Mucosa of gallbladder (tissue), 1 donor: Measurements from ENCODE around the gene EGFR. TPM values are rescaled to one million over a fixed set of nuclear protein-coding genes. Genes with fewer than 3 reads are reported as not detected.

Experiments
- DNase-seq: peaks from one replicate; pipeline ENCODE4 v3.0.0-alpha.2; 2020; ENCODE audit warnings: low spot score
- total RNA-seq: library from RNA; stranded (reverse); gene quantifications from one replicate; pipeline ENCODE4 v1.2.1, GENCODE V29; 2021
- donor health status: DM: no; HTN: no; CAD: no.

Gene EGFR
- total RNA-seq, 1 donor from 2014 or later: 87.3 TPM

DNA sequence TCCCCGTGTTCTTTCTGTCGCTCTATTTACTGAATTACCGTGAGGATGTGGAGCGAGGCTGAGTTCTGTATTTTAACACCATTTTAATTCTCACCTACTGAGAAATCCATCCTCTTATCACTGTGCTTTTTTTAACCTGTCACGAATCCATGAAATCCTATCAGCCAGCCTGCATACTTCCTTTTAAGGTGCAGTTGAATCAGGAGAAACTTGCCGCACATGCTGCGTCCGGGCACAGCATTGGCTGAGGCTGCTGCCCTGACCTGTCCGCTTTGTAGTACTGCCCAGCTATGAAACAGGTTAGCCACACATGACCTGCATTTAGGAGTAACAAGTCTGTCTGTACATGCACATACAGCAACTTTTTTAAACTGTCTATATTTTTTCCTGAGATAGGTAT, 82.5 kb downstream of the EGFR start:
- peak; percentile 23 for DNase-seq

DNA sequence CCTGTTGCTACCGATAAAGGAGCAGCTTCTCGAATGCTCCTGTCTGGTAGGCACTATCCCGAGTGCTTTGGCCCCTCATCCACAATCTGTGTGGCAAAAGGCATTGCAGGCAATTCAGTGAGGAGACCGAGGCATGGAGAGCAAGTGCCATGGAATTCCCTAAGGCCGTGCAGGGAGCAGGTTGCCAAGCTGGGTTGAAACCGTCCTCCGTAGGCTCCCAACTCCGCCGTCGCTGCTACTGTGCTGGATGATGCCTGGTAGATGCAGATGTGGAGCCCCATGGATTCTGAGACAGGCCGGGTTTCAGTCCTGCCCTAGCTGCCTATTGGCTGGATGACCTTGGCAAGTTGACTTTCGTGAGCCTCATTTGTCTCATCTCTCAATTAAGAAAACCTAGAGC, 85.3 kb downstream of the EGFR start:
- no peak for DNase-seq

DNA sequence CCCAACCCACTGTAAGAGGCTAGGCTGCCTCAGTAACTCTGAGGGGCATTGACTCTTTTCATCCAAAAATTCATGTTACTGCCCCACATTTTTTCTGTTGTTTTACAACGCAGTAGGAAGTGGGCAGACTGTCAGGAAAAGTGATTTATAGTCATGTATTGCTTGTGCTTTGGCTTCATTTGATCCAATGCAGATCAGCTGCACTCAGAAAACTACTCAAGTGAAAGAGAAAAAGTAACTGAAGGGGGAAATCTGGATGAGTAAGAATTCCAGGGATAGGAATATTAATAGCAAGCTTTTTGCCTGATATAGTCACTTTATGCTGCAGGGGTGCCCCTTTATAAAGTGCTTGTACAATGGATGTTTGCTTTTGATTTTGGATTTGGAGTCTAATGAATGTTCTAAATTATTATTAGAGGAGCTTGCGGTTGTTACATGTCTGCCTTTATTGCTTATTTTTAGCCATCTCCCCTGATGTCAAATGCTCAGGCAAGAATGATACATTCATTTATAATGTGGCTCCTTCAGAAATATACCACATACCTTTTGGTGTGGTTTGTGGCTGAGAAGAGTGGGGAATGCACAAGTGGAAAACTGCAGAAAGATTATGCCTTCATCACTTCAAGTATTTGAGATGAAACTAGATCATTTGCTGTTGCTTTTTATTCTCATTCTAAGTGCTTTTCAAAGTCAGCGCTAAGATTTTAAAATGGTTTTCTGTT, 86.1 kb downstream of the EGFR start:
- no peak for DNase-seq

DNA sequence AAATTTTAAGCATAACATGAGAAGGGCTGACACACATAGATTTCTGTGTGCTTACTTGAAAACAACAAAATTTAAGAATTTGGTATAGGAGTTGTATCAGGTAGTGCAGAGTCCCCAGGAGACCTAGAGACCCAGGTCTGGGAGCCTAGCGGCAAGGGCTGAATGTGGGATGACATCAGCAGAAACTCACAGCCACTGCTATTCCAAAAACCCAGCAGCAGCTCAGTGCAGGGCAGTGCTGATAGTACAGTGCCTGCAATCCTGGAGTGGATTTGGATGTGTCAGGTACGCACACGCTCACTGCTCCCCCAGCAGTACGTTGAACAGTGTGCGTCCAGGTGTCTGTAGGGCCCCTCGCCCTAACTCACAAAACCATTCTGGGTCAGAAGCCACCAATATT, 87.1 kb downstream of the EGFR start:
- no peak for DNase-seq

- no peak for DNase-seq
Observed at GRCh38 chr7:55107946-55108345, 89.1 kb downstream of the EGFR start.

DNA sequence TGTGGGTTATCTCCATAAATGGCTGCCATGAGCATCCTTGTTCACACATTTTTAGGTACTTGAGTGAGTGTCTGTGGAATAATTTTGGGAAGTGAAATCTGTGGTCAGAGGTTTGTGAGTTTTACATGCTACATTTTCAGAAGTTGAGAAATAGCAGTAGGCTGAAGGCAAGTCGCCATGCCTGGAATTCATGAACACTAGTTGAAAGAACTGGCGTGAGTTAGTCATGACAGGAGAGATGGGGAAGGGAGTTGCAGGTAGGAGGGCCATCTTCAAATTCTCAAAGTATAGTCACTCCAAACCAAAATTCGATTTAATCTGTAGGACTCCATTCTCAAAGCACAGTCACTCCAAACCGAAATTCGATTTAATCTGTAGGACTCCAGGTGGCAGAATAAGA, 89.6 kb downstream of the EGFR start:
- DNase-seq: no peak

GRCh38 chr7:55108818-55109217, 90.0 kb downstream of the EGFR start:
- no peak for DNase-seq

- DNase-seq: no peak
Observed at GRCh38 chr7:55109404-55110167, 90.8 kb downstream of the EGFR start.

DNA sequence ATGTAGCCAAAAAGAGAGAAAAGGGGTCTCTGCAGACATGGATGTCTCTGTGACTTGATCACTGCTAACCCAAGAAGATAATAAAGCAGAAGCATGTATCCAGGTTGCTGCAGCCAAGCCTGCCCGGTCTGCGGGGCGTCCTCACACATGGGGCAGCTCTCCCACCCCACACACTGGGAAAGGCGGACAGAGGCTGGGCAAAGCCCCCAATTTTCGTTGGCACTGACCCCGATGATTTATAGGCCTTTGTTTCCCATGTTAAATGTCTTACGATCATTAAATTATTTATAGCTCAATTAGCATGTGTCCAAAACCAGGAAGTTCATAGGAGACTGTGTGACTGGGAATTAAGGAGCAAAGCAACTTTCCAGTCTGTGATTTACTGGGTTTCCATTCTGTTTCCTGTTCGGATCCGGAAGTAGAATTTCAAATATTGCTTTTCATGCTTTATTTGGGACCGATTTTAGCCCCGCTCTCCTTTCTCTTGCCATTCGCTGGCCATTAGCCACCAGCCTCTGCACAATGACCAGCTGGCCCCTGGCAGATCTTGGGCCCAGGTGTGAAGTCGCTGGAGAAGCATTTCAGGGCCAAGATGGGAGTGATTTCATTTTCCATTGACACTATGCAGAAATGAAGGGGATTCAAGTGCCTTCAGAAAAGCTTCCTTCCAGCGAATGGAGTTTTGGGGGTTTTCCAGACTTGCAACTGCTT, 91.6 kb downstream of the EGFR start:
- no peak for DNase-seq

DNA sequence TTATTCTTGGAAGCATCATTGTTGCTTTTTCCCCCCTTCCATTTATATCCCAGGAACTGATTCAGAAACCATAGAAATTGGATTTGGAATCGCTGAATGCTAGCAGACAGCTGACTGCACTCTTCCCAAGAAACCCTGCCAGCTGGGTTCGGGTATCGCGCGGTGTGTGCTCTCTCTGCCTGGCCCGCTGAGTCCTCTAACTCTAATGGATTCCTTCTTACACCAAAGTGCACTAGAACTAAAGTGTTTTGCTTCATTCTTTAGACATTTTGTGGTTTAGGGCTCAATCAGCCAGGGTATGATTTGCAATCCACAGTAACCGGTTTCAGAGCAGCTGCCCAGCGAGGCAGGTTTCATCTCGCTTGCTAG, 92.2 kb downstream of the EGFR start:
- DNase-seq: no peak

- DNase-seq: no peak
Observed at GRCh38 chr7:55112056-55112455, 93.2 kb downstream of the EGFR start.

- no peak for DNase-seq
Observed at GRCh38 chr7:55113760-55114540, 95.1 kb downstream of the EGFR start.

- DNase-seq: no peak
Observed at GRCh38 chr7:55117286-55117685, 98.5 kb downstream of the EGFR start.

GRCh38 chr7:55118426-55118825, 99.6 kb downstream of the EGFR start:
- no peak for DNase-seq

DNA sequence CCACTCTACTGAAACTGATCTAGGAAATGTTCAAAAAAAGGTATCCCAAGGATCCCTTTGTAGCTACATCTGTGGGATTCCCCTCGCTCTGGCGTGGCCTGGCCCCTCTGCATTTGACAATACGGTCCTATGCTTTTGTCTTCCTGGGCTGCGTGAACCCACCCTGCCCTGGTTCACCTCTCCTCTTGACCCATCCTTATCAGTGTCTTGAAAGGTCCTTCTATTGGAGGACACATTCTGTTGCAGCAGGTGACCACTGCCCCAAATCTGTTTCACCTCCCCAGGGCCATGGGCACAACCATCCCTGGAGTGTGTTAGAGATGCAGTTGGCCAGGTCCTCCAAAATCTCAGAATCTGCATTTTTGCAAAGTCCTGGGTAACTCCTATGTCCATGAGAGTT, 100.8 kb downstream of the EGFR start:
- no peak for DNase-seq

GRCh38 chr7:55120074-55120473, 101.3 kb downstream of the EGFR start:
- no peak for DNase-seq

- DNase-seq: no peak
Observed at GRCh38 chr7:55120501-55121198, 101.8 kb downstream of the EGFR start.

- no peak for DNase-seq
Observed at GRCh38 chr7:55121249-55121648, 102.4 kb downstream of the EGFR start.

DNA sequence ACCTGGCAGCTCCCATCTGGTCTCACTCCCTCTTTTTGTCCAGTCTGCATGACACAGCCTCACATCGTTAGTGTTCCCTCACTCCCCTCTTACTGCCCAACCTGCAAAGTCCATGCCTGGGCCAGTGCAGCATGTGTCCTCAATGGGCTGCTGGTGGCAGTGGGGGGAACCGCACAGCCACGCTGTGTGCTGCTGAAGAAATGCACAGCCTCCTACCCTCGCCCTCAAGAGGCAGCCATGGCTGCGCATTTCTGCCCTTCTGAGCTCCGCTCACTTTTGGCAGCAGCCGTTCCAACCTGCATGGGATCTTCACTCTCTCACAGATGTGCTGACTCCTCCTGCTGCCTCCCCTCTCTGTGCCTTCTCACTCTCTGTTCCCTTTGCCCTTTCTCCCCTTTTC, 103.4 kb downstream of the EGFR start:
- DNase-seq: no peak

DNA sequence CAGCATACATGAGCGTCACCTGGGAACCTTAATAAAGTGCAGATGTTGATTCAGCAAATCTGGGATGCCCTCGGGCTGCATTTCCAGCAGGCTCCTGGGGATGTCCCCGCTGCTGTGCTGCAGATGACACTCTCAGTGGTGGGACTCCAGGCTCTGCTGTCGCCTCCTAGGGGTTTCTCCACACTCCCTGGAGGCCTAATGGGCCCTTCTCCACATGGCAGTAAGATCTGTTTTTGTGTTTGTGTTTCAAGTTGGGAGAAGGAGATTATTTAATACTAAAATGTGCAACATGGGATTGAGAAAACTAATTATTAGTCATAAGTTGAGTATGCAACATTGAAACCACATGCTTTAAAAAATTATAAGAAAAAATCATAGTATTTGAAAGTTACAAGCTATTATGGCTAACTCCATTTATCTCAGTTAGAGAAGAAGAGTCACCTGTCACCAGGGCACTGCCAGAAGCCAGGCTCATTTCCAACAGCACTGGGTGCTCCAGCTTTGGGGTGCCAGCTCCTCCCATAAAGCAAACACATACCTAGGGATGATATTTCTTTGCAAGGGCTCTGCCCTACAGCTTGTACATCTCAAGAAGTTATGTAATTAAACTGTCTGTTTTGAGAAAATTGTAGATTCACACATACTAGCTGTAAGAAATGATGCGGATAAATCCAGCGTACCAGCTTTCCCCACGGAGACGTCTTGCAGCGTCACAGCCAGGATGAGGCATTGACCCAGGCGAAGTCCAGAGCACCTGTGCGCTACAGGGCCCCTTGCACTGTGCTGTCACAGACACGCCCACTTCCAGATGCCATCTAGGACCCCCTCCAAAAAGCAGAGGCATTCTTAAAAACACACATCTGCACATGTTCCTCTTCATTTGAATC, 106.4 kb downstream of the EGFR start:
- DNase-seq: no peak
